GM19397 (cell line): ENCODE measurements around the gene SIGLEC8.
"Not testable (repeated sequence)": the region's sequence is repeated elsewhere in the genome, so short reads cannot be mapped to it uniquely, and the experiment has no call there.

ENCODE experiments used
- ATAC-seq: cut with Tn5 transposase; IDR thresholded peaks from one replicate; pipeline ENCODE4 v1.9.1; 2021; ENCODE audit warnings: mild to moderate bottlenecking, moderate library complexity; ENCODE audit not compliant: unreplicated experiment

Gene SIGLEC8

DNA sequence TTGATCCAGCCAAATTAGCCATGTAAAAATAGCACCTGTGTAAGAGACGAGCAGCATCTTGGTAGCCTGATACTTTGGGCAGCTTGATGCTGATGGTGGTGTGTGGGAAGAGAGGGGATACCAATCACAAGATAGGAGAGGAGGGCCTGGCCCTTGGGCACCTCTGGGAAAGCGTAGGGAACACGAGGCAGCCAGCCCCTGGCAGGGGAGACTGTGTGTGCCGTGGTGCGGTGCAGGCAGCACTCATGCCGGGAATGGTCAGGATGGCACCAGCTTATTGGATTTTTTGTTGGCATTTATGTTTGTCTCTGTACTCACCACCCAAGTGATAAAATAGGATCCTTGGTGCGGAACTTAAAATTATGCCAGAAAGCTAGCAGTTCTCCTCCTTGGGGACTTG lies 10.2 kb downstream of the SIGLEC8 start:
- no peak for ATAC-seq

DNA sequence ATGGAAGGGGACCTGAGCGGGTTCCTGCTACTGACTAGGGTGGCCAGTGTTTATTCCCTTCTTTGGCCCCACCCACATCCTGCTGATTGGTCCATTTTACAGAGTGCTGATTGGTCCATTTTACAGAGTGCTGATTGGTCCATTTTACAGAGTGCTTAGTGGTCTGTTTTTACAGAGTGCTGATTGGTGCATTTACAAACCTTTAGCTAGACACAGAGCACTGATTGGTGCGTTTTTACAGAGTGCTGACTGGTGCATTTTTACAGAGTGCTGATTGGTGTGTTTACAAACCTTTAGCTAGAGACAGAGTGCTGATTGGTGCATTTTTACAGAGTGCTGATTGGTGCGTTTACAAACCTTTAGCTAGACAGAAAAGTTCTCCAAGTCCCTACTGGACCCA lies 10.7 kb downstream of the SIGLEC8 start:
- ATAC-seq = not testable (repeated sequence)

DNA sequence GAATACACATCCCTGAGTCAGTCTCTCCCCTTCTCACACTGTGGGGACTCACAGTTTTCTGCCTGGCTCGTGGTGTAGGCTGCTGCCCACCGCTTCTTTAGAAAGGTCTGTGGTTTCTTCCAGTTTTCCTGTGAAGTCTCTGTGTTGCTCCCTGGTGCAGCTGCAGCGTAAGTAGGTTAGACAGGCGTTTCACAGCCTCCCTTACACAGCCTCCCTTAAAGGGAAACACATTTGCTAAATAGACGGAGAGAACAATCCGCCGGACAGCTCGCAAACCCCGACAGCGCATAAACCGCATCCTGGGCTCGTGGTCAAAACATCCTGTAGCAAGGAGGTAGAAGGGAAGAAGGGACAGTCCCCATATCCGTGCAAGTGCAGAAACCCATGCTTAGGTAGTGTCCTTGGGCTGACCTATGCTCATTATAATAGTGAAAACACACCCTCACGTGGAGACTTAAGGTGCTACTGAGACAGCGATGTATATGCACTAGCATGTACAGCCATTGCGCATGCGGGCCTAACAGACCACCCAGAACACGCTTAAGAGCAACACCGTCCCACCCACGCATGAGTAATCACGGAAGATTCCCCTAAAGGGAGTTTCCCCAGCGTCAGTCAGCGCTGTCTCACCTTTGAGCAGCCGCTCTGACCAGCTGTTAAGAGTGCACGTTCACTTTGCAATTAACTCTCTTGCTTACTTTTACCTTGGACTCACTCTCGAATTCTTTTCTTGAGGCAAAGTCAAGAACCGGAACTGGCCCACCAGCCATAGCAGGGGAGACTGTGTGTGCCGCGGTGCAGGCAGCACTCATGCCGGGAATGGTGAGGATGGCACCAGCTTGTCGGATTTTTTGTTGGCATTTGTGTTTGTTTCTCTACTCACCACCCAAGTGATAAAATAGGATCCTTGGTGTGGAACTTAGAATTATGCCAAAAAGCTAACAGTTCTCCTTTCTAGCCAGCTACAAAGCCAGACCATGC lies 16.6 kb downstream of the SIGLEC8 start:
- peak; percentile 90 for ATAC-seq

DNA sequence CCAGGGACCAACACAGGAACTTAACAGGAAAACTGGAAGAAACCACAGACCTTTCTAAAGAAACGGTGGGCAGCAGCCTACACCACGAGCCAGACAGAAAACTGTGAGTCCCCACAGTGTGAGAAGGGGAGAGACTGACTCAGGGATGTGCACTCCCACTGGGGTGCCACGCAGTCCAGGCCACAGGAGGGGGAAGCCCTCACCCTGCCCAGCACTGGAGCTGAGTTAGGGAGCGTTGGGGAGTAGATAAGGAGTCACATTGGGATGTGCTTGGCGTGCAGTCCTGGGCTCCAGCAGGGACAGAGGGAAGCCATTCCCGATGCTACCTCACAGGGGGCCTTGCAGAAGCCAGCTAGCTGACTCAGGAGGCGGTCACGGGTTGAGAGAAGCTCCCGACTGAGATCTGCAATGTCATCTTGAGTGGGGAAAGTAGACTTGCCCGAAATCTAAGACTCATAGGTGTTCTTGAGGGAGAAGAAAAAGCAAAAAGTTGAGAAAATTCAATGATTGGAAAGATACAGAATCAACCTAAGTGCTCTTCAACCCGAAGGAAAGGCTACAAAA lies 17.3 kb downstream of the SIGLEC8 start:
- no peak for ATAC-seq

DNA sequence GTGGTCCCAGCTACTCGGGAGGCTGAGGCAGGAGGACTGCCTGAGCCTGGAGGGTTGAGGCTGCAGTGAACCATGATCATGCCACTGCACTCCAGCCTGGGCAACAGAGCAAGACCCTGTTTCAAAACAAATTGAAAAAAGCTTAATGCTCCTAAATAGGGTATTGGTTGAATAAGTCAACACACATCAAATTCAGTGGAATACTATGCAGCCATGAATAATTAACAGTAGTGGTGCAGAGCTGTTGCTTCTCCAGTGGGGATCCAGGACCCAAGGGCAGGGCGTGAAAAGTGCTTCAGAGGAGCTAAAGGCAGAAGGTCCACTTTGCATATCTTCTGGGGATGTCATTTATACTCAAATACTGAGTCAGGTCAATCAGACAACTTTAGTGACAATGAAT lies 18.2 kb downstream of the SIGLEC8 start:
- ATAC-seq = no peak

DNA sequence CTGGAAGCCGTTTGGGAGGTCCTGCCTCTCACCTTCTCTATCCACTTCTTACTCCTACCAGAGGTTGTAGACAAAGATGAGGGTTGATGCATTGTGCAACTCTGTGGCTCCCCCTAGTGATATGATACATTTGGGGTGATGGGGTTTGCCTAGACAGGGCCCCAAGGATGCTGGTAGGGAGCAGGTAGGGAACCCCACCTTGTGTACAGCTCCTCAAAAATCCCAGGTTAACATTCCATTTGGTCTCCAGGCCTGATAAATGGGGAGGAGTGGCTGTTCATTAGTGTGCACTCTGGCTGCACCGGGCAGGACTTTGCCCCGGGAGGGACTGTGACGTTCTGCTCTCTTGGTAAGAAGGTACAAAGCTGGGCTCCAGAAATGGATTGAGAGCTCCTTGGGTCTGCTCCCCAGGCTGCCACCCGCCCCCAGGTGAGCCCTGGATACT lies 19.2 kb downstream of the SIGLEC8 start:
- ATAC-seq = no peak

DNA sequence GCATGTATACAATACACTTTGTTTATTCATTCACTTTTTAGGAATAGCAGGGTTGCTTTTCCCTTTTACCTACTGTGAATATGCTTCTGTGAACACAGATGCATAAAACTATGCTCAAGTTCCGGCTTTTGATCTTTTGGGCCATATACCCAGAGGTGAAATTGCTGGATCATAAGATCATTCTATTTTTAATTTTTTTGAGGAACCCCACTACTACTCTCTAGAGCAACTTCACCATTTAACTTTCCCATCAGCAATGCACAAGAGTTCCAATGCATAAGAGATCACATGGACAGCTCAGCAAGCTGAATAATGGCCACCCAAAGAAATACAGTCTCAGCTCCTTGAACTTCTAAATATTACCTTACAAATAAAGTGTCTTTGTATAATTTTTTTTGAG lies 23.8 kb downstream of the SIGLEC8 start:
- ATAC-seq = no peak

DNA sequence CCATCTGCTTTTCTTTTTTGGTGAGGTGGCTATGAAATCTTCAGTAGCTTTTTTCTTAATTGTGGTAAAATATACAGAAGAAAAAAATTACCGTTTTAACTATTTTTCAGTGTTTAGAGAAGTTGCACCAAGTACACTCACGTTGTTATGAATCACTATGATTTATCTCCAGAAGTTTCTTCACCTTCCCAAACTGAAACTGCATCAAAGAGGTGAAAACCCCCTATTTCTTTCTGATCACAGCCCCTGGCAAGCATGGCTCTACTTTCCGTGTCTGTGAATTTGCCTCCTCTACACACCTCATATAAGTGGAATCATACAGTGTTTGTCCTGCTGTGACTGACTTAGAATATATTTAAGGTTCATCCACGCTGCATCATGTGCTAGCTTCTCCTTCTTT lies 25.2 kb downstream of the SIGLEC8 start:
- ATAC-seq = no peak

DNA sequence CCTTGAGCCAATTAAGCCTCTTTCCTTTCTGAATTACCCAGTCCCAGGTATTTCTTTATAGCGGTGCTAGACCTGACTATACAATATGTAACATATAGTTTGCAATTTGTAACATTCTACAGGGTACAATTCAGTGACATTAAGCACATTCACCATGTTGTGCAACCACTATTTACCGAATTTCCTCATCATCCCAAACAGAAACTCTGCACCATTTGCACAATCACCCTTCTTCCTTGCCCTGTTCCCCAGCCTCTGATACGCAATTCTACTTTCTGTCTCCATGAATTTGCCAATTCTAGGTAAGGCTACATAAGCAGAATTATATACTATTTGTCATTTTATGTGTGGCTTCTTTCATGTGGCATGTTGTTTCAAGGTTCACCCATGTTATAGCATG lies 27.1 kb downstream of the SIGLEC8 start:
- ATAC-seq = no peak

DNA sequence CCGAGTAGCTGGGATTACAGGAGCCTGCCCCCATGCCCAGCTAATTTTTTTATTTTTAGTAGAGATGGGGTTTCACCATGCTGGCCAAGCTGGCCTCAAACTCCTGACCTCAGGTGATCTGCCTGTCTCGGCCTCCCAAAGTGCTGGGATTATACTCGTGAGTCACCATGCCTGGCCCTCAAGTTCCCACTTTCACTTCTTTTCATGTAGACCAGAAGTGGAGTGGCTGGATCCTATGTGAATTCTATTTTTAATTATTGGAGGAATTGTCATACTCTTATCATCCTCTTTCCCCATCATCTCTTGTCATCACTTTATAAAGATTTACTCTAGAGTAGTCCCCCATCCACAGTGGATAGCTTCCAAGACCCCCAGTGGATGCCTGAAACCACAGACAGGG lies 28.0 kb downstream of the SIGLEC8 start:
- ATAC-seq = no peak

DNA sequence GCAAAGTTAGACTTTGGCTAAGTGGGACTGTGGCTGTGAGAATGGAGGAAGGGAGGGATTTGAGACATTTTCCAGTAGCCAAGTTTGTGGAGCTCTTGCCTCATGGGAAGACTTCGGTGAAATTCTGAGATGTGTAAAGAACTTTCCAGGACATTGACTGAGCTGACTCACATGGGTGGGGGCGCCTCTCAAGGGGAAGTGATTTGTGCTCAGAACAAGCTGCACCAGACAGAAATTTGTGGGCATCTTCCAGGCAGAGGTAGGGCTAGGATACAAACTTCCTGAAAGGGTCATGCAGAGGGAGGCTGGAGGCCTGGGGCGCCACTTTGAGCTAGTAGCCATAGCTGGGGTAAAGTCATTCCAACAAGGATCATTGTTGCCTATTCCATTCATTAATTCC lies 31.1 kb downstream of the SIGLEC8 start:
- ATAC-seq = no peak

DNA sequence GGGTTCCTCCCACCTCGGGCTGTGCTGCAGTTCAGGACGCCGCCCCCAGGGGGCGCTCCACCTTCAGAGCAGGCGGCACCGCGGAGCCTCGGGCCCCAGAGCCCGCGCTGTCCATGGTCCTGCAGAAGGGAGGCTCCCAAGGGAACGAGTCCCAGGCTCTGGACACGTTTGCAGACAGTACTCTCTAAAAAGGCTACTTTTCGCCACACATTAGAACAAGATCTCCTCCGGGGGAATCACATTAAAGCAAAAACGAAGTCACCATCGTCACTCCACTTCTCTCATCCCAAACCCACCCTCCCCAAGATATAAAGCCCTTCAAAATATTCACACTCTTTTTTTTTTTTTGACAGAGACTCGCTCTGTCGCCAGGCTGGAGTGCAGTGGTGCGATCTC lies 36.2 kb downstream of the SIGLEC8 start:
- ATAC-seq = peak; percentile 54

DNA sequence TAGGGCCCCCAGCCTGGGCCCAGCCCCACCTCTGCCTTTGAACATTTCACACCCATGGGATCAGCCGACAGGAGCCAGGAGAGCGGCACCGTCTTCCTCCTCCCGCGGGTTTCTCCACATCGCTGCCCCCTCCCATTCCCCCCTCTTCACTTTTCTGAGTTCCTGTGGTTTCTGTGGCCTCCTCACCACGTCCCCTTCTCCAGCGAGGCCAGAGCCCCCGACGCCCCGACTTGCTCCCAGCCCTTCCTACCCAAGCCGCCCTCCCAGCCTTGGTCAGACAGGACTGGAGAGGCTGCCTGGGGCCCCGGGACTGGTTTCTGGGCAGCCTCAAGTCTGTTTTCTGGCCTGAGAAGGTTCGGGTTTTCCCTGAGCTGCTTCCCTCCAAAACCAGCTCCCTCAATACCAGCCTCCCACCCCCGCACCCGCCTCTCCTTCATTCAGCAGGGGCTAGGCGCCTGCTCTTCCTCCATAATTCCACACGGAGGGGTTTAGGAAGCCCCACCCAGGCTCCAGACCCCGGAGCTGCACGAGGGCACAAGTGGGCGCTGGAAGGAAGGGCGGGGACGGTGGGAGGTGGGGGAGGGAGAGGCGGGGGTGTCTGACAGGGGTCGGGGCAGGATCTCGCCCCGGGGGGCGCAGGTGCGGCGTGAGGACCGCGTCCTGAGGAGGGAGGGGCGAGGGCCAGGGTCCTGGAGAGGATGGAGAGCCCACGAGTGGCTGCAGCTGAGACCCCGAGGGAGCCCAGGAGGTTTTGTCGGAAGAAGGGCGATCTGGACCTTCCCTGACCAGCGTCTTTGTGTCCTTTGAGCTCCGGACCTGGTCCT lies 36.8 kb downstream of the SIGLEC8 start:
- ATAC-seq = no peak

DNA sequence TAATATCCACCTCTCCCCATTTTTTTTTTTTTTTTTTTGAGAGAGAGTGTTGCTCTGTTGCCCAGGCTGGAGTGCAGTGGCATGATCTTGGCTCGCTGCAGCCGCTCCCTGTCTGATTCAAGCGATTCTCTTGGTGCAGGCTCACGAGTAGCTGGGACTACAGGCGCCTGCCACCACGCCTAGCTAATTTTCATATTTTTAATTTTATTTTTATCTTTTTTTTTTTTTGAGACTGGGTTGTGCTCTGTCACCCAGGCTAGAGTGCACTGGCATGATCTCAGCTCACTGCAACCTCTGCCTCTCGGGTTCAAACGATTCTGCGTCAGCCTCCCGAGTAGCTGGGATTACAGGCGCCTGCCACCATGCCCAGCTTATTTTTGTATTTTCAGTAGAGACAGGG lies 37.7 kb downstream of the SIGLEC8 start:
- not testable (repeated sequence) for ATAC-seq

DNA sequence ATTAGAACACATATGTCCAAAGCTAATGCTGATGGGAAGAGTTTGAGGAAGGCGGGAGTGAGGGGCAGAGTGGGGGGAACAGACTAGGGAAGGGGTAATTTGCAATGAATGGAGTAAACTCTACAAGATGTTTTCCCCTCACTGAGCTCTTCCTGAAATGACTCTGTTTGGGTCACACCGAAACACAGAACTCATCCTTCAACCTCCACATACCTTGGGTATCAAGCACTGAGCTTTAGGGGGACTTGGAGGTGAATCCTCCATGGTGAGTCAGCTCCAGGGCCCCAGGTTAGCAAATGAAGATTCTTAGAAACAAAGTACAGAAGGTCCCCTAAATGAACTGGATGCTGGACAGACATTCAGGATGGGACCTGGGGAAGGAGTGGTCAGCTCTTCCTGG lies 39.5 kb downstream of the SIGLEC8 start:
- no peak for ATAC-seq

DNA sequence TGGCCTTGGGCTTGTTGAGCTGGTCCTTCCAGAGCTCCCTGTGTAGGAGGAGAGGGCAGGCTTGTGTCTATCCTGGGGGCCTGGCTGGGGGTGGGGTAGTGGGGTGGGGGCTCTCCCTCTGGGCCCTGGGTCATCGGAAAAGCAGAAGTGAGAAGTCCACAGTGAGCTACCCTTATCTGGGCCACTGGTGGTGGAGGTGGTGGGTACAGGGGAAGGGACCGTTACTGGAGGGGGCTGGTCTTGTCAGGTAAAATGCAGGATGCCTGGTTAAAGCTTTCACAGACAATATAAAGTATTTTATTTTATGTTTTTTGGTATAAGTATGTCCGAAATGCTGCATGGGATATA lies 40.5 kb downstream of the SIGLEC8 start:
- ATAC-seq = peak; percentile 29

DNA sequence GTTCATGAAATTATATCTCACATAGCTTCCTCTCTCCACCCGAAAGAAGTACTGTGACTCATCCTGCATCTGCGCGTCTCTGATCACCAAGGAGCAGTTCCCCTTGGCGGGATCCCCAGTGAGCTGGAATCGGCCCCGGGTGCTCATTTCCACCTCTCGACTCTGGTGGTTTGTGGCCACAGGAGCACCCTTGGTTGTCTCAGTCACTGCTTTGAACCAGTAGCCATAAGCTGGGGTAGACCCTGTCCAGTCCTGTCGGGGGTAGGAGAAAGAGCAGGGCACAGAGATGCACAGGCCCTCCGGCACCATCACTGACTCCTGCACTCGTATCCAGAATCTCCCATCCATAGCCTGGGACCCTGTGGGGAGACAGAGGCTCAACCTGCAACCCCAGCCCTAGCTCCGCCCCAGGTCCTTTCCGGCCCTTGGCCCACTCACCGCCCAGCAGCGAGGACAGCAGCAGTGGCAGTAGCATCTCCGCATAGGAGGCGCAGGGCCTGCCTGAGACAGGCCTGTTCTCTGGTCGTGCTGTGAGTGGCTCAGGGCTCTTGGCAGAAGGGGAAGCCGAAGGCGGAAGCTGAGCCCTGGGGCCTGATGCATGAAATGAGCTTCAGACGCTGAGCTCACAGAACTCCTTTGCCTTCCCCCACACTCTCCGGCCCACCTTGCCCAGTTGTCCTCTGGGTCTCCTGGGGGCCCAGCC lies 41.0 kb downstream of the SIGLEC8 start, which contains the start of gene SIGLEC10:
Gene SIGLEC10 (minus strand): TSS at position 536 of the 703 bp plus-strand sequence. CDS start 61 bp downstream, at position 475.
- peak; percentile 71 for ATAC-seq

DNA sequence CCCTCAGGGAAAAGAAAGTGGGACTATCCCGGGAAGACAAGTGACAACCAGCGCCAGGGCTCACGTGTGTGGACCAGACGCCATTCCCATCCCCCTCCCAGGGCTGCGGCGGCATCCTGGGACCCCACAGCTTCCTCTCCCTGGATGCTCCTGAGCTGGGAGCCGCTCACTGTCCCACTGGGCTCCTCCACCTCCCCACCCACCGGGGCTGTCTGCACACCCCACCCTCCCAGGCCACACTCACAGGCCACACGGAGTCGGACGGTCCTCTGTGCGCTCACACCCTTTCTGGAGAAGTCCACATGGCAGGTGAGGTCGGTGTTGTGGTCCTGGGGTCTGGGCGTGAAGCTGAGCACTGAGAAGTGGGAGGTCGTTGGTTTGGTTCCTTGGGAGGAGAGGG lies 41.8 kb downstream of the SIGLEC8 start:
- ATAC-seq = not testable (repeated sequence)

DNA sequence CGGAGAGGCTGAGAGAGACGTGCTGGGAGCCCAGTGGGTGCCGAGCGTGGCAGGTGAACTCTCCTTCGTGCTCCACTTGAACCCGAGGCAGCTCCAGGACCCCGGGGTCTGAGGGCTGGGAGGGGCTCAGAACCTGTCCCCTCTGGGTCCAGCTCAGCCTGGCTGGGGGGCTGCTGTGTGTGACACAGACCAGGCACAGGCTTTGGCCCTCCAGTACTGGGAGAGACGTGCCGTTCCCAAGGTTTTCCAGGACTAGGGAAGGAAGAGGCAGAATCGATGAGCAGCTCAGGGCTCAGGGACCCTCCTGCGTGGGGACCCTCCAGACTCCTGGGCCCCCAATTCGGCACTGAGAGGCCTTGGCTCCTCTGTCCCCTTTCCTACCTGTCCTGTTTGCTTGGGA lies 43.1 kb downstream of the SIGLEC8 start:
- no peak for ATAC-seq

DNA sequence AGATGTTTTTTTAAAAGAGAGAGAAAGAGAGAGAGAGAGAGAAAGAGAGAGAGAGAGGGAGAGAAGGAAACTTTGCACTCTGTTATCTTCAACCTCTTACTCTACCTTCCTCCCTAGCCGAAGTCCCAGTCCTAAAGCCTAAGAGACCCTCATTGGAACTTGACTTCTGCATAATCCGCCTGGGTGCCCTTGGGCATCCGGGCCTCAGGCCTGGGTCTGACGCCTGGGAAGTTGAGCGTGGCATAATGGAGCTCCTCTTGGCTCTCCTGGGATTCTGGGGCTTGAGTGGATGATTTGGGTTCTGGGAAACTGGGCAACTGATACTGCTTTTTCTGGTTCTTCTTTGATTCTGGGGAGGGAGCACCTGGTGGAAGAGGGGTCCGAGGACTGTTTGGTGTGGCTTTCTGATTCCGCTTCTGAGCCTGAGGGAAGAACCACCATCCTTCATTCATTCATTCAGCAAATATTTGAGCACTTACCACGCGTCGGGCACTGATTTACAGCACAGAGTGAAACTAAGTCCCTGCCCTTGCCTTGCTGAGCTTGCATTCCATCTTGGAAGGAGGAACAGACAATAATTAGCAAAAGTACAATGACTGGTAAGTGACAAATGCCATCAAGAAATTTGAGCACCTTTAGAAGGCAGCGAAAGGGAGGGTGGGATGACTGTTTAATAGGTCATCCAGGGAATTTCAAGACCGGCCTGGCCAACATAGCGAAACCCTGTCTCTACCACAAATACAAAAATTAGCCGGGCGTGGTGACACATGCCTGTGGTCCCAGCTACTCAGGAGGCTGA lies 47.1 kb downstream of the SIGLEC8 start:
- no peak for ATAC-seq
